Activated naive CD8-positive, alpha-beta T cell treated with anti-CD3 and anti-CD28 coated beads, Interleukin-2, amount 10 ng/mL, durations not matched to agents 7 days and 5 days (primary cell): ENCODE results near the gene PTPRJ. TPM values are rescaled to one million over a fixed set of nuclear protein-coding genes. Genes with fewer than 3 reads are reported as not detected.
A peak's percentile ranks its signal among the peaks of the same experiment; 100 is the strongest.

Experiments used
- ATAC-seq: fragments of 150-1000 bp; cut with Tn5 transposase; one replicate; pipeline ENCODE4 v1.10.0; 2021; ENCODE audit warnings: low read depth, moderate library complexity
- POLR2A ChIA-PET: fragments of 350-600 bp; sonication (Branson Sonifier 250); formaldehyde crosslinking; loops from one replicate; lab custom pipeline; 2021; ENCODE audit warnings: antibody characterized with exemption; lab: Charles Lee
- DNase-seq: peaks from one replicate; pipeline ENCODE4 v3.0.0; 2021
- H3K27ac Mint-ChIP-seq: one replicate; pipeline ENCODE4 v1.8.0; 2022; ENCODE audit warnings: mild to moderate bottlenecking, mixed read lengths
- H3K27me3 Mint-ChIP-seq: one replicate; pipeline ENCODE4 v1.8.0; 2022; ENCODE audit warnings: mild to moderate bottlenecking, moderate library complexity, mixed read lengths
- H3K36me3 Mint-ChIP-seq: one replicate; pipeline ENCODE4 v1.8.0; 2021; ENCODE audit warnings: mild to moderate bottlenecking, mixed read lengths
- H3K4me1 Mint-ChIP-seq: one replicate; pipeline ENCODE4 v1.8.0; 2021; ENCODE audit warnings: mixed read lengths
- H3K4me3 Mint-ChIP-seq: one replicate; pipeline ENCODE4 v1.8.0; 2022; ENCODE audit warnings: mild to moderate bottlenecking, moderate library complexity, mixed read lengths
- H3K9me3 Mint-ChIP-seq: one replicate; pipeline ENCODE4 v1.8.0; 2021; ENCODE audit warnings: mixed read lengths
- total RNA-seq, 2 experiments: library from RNA; stranded (reverse); gene quantifications; one replicate each; pipeline ENCODE4 v1.2.3, GENCODE V29; 2021

The PTPRJ gene
- total RNA-seq, 2 experiments from 2014 or later = 51.5 to 53.5 TPM

GRCh38 chr11:48096588-48097525 lies 116.5 kb downstream of the PTPRJ start:
- Mint-ChIP-seq H3K27ac (peak overlapping the region; percentile 70), H3K36me3 (peaks cover 6% of the 10 kb centered on the region), H3K9me3 (no peaks in the 10 kb centered on the region), H3K4me3 (no peak overlapping the region), H3K27me3 (no peaks in the 10 kb centered on the region), H3K4me1 (peaks cover 24% of the 10 kb centered on the region)
- DNase-seq = no peak
- POLR2A ChIA-PET = interaction anchor here (0.5 kb wide), 1 partner anchor 57 kb away, joined by 4 read pairs; no protein-coding TSS in a partner anchor
- ATAC-seq = no peak

DNA sequence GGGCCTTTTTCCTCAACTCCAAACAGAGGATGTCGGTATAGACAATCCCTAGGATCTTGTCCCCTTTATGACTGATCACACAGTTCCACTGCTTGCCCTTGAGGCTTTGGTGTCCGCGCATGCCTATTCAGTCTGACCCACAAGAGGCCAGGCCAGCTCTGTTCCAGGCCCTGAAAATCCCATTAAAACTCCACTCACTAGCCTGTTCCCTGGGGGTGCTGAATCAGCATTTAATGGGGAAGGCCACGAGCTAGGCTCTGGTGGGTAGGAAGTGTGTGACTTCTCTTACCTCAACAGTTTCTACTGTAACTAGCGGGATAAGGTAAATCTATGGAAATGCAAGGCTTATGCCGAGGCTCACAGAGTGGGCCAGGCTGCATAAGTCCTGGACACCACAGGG lies 117.7 kb downstream of the PTPRJ start:
- POLR2A ChIA-PET = no interaction called here
- Mint-ChIP-seq H3K9me3 (no peaks in the 10 kb centered on the region), H3K27ac (no peak overlapping the region), H3K4me1 (peaks cover 27% of the 10 kb centered on the region), H3K36me3 (peaks cover 6% of the 10 kb centered on the region), H3K27me3 (no peaks in the 10 kb centered on the region), H3K4me3 (no peak overlapping the region)
- ATAC-seq (no peak), DNase-seq (no peak)

DNA sequence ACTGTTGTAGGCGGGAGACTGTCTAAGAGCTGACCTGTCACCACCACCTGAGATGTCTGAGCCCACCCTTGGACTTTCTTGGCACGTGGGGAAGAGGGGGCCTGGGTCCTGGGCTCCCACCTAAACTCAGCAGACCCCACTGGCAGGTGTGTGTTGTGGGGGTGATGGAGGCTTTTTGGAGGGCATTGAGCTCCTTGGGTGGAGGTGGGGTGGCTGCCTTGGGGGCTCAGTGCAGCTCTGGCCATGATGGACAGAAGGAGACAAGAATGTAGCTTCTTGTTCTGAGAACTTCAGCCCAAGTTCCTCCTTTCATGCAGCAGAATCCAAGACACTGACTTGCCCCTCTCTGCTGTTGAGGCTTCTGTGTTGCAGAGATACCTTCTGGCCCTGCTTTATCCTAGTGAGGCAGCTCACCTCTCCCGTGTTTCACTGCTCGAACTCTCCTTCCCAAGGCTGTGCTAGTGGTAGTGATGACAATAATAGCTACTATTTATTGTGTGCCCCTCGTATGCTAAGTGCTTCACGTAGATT lies 119.6 kb downstream of the PTPRJ start:
- ATAC-seq (no peak), DNase-seq (no peak)
- Mint-ChIP-seq H3K36me3 (peaks cover 3% of the 10 kb centered on the region), H3K9me3 (no peaks in the 10 kb centered on the region), H3K4me3 (no peak overlapping the region), H3K27me3 (no peaks in the 10 kb centered on the region), H3K27ac (no peak overlapping the region), H3K4me1 (peaks cover 23% of the 10 kb centered on the region)
- POLR2A ChIA-PET = no interaction called here

DNA sequence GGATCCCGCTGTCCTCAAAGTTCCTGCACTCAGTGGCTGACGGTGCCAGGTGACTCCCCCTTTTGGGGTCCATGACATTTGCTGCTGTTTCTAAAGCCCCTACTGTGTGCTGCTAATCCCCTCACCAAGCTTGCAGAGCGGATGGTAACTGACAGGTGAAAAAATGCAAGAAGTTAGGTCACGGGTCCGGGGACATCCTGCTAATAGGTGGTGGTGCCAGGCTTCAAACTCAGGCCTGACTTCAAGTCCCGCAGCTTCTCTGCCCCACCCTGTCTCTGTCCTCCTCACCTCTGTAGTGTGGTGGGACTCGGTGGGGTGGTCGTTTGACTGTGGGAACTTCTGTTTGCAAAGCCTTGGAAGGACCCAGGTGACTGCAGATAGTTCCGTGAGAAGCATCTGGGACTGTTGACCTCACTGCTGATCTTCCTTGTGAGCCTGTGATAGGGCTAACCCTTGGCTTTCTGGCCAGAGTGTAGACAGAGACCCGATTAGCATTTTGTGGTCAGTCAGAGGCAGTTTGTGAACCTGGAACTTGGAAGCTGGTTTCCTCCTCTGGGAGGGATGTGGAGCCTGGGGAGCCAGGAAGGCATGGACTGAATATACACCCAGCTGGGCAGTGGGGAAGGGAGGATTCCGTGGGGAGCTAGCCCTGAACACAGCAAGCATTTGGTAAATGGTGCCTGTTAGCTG lies 120.8 kb downstream of the PTPRJ start:
- no peak for DNase-seq
- Mint-ChIP-seq H3K36me3 (peaks cover 2% of the 10 kb centered on the region), H3K9me3 (no peaks in the 10 kb centered on the region), H3K4me1 (peaks cover 29% of the 10 kb centered on the region), H3K27me3 (no peaks in the 10 kb centered on the region), H3K4me3 (no peak overlapping the region), H3K27ac (no peak overlapping the region)
- POLR2A ChIA-PET = no interaction called here
- ATAC-seq = no peak

- ATAC-seq (no peak), DNase-seq (no peak)
- Mint-ChIP-seq H3K9me3 (no peaks in the 10 kb centered on the region), H3K4me3 (no peak overlapping the region), H3K27ac (no peak overlapping the region), H3K27me3 (no peaks in the 10 kb centered on the region), H3K36me3 (no peaks in the 10 kb centered on the region), H3K4me1 (peaks cover 28% of the 10 kb centered on the region)
- POLR2A ChIA-PET = no interaction called here
Measured at GRCh38 chr11:48101958-48102357, 121.6 kb downstream of the PTPRJ start.

DNA sequence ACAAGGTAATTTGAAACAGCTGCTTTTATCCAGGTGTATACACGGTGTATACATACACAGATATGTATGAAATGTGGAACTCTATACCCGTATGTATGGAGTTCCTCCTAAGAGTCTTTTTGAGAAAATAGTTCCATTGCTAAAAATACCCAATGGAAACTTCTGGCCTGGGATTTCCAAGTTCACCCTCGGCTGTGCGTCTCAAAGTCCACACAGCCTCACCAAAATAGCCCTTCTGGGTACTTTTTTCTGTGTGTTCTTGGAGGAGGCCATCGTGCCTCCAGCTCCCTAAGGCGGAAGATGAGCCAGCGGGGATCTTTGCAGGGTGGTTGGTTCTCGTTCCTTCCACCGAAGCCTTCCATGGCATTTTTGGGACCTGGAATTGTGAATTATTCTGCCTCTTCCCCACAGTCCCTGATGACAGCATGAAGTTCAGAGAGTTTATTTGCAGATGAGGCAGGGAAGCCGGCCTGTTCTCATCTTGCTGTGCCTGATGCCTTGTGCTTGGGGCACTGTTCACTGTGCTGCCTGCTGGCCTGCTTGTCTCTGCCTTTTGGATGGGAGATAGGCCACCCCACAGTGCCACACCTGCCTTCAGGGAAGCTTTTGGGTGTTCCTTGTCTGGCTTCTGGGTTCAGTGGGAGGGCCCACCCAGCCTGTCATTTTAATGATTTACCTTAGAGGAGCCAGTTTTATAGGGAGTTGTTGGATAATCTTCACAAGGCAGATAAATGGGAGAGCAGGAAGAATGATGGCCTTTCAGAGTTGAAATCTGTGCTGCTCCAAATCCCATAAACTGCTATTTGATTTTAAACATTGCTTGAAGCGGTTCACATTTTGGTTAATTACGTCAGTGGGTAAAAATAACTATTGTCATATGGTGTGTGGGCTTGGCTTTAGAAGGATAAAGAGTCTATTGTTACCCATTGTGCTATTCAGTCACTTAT lies 123.5 kb downstream of the PTPRJ start:
- no peak for ATAC-seq
- POLR2A ChIA-PET = no interaction called here
- DNase-seq = no peak
- H3K27me3 Mint-ChIP-seq = no peaks in the 10 kb centered on the region
- H3K4me1 Mint-ChIP-seq = peaks cover 45% of the 10 kb centered on the region
- no peak overlapping the region for H3K4me3 Mint-ChIP-seq
- H3K27ac Mint-ChIP-seq = no peak overlapping the region
- no peaks in the 10 kb centered on the region for H3K36me3 Mint-ChIP-seq
- no peaks in the 10 kb centered on the region for H3K9me3 Mint-ChIP-seq

DNA sequence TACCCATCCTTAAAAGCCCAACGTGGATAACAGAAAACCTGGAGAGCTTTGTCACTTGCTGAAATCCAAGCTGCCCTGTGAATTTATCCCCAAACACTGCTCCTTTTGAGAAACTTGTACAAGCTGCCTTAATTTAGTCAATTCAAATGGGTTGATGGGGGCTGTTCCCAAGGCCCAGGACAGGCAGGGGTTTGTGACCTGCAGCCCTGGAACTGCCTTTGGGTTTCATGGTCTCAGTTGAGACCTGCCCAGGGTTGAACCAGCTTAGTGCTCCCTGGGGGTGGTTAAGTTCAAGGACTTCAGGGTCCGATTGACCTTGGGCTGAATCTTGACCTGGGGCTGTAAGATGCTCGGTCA lies 124.2 kb downstream of the PTPRJ start:
- no peak overlapping the region for H3K4me3 Mint-ChIP-seq
- H3K4me1 Mint-ChIP-seq = peaks cover 48% of the 10 kb centered on the region
- H3K36me3 Mint-ChIP-seq = no peaks in the 10 kb centered on the region
- no peak overlapping the region for H3K27ac Mint-ChIP-seq
- DNase-seq = no peak
- H3K27me3 Mint-ChIP-seq = no peaks in the 10 kb centered on the region
- H3K9me3 Mint-ChIP-seq = no peaks in the 10 kb centered on the region
- POLR2A ChIA-PET = interaction anchor here (0.9 kb wide), 1 partner anchor 170 kb away, joined by 3 read pairs; no protein-coding TSS in a partner anchor
- no peak for ATAC-seq

GRCh38 chr11:48105096-48105990 lies 125.0 kb downstream of the PTPRJ start:
- Mint-ChIP-seq H3K27ac (peak overlapping the region; percentile 27), H3K9me3 (no peaks in the 10 kb centered on the region), H3K27me3 (no peaks in the 10 kb centered on the region), H3K4me1 (peaks cover 50% of the 10 kb centered on the region), H3K4me3 (no peak overlapping the region), H3K36me3 (no peaks in the 10 kb centered on the region)
- ATAC-seq (no peak), DNase-seq (no peak)
- POLR2A ChIA-PET = interaction anchor here (0.9 to 1.6 kb wide), 2 partner anchors 50 to 171 kb away, joined by 3 read pairs; no protein-coding TSS in a partner anchor

DNA sequence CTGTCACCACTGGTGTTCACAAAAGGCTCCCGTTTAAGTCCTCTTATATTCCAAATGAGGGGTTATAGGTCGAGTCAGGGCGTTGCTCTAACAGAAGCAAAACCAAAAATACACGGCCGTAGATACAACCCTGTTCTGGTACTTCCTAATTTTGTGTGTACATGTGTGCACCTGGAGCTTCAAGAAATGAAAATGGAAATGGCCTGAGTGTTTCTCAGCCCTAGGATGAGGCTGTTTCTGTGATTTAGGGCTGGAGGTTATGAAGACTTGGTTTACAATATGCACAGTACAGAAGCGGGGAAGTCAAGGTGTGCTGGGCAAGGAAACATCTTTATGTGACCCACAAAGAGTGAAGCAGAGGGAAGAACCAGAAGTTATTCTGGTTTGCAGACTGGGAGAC lies 125.8 kb downstream of the PTPRJ start:
- ATAC-seq (no peak), DNase-seq (no peak)
- POLR2A ChIA-PET = interaction anchor here (1.3 to 1.6 kb wide), 2 partner anchors 48 to 50 kb away, joined by 3 read pairs; no protein-coding TSS in a partner anchor
- no peaks in the 10 kb centered on the region for H3K27me3 Mint-ChIP-seq
- H3K27ac Mint-ChIP-seq = peak overlapping the region; percentile 41
- peaks cover 2% of the 10 kb centered on the region for H3K36me3 Mint-ChIP-seq
- no peaks in the 10 kb centered on the region for H3K9me3 Mint-ChIP-seq
- H3K4me3 Mint-ChIP-seq = peak overlapping the region; percentile 28
- peaks cover 50% of the 10 kb centered on the region for H3K4me1 Mint-ChIP-seq

- DNase-seq (no peak), ATAC-seq (no peak)
- H3K36me3 Mint-ChIP-seq = peaks cover 10% of the 10 kb centered on the region
- no peaks in the 10 kb centered on the region for H3K9me3 Mint-ChIP-seq
- no peaks in the 10 kb centered on the region for H3K27me3 Mint-ChIP-seq
- peak overlapping the region; percentile 94 for H3K27ac Mint-ChIP-seq
- H3K4me3 Mint-ChIP-seq = peak overlapping the region; percentile 4
- POLR2A ChIA-PET = interaction anchor here (1.0 to 1.6 kb wide), 4 partner anchors 49 to 174 kb away, joined by 3 to 7 read pairs (median 4); no protein-coding TSS in a partner anchor
- peaks cover 53% of the 10 kb centered on the region for H3K4me1 Mint-ChIP-seq
Measured at GRCh38 chr11:48107188-48107704, 126.9 kb downstream of the PTPRJ start.

DNA sequence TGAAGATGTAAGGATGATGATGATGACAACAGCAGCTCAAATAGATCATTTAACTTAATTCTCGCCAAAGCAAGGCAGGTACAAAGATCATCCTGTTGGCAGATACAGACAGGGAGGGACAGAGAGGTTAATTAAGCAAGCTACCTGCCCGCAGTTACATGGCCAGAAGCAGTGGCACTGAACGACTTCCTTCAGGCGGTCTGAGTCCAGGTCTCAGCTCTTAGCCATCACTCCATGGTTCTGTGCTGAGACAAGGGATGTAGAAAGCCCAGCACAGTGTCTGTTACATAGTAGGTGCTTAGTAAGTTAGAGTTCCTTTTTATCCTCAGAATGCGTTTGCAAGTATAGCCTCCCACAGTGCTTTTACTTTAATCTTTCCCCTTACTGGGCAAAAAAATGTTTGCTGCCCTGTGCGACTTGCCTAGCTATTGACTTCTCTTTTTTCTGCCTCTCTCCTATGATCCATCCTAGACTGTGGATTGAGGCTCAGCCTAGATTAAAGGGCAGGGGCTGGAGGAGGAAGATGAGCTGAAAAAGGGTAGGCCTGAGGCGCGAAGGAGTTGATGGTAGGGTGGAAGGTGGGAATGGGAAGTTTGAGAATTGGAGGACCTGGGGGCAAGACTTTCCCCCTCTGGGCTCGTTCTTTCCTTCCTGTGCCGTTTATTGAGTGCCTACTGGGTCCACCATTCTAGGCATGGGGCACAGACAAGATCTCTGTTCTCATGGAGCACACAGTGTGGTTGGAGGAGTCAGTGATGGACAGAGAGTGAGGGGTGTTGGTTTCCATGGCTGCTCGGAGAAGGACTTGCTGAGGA lies 128.1 kb downstream of the PTPRJ start:
- H3K4me1 Mint-ChIP-seq = peaks cover 47% of the 10 kb centered on the region
- H3K27ac Mint-ChIP-seq = peak overlapping the region; percentile 94
- peak overlapping the region; percentile 18 for H3K4me3 Mint-ChIP-seq
- peaks cover 19% of the 10 kb centered on the region for H3K36me3 Mint-ChIP-seq
- no peaks in the 10 kb centered on the region for H3K27me3 Mint-ChIP-seq
- POLR2A ChIA-PET = interaction anchor here (0.6 to 1.9 kb wide), 10 partner anchors 32 to 260 kb away, joined by 3 to 8 read pairs (median 5); partner anchors contain the start of gene NUP160
- ATAC-seq = no peak
- DNase-seq = no peak
- no peaks in the 10 kb centered on the region for H3K9me3 Mint-ChIP-seq
